Upper lobe of right lung (tissue), 1 donor: ENCODE measurements around the gene OPCML. TPM values are rescaled to one million over a fixed set of nuclear protein-coding genes. Genes with fewer than 3 reads are reported as not detected.

ENCODE experiments used
- ATAC-seq: fragments of 200-7000 bp; cut with Tn5 transposase; one replicate; pipeline ENCODE4 v1.9.1; 2020; ENCODE audit warnings: mild to moderate bottlenecking, moderate library complexity
- DNase-seq: peaks from one replicate; pipeline ENCODE4 v3.0.0-alpha.2; 2020
- H3K27ac ChIP-seq: fragments of 200-600 bp; one replicate; pipeline ENCODE4 v1.8.0; 2022
- H3K27me3 ChIP-seq: fragments of 200-600 bp; one replicate; pipeline ENCODE4 v1.8.0; 2022; ENCODE audit warnings: mild to moderate bottlenecking
- H3K36me3 ChIP-seq: fragments of 200-600 bp; one replicate; pipeline ENCODE4 v1.8.0; 2022
- H3K4me1 ChIP-seq: fragments of 200-600 bp; one replicate; pipeline ENCODE4 v1.8.0; 2022
- H3K4me3 ChIP-seq: fragments of 200-600 bp; one replicate; pipeline ENCODE4 v1.8.0; 2022; ENCODE audit warnings: mild to moderate bottlenecking
- H3K9me3 ChIP-seq: fragments of 200-600 bp; one replicate; pipeline ENCODE4 v1.8.0; 2022
- CTCF ChIP-seq: fragments of 200-600 bp; IDR thresholded peaks from one replicate; pipeline ENCODE4 v1.8.0; 2022; ENCODE audit warnings: antibody characterized with exemption
- intact Hi-C: fragments of 100-400 bp; cut with DNase I; formaldehyde crosslinking; loops from one replicate; pipeline ENCODE4 v1.11.0; 2022
- total RNA-seq: library from RNA; stranded (reverse); fragmentation: NEBNext Ultra II Directional; extraction: Animal tissue kit (Norgen Biotek cat#: 25700); gene quantifications from one replicate; pipeline ENCODE4 v1.2.1, GENCODE V29; 2021
- donor health status: DM: no; HTN: yes; CAD: no; lungs with severe emphysema.

The OPCML gene
- total RNA-seq, 1 donor from 2014 or later, result not detected

DNA sequence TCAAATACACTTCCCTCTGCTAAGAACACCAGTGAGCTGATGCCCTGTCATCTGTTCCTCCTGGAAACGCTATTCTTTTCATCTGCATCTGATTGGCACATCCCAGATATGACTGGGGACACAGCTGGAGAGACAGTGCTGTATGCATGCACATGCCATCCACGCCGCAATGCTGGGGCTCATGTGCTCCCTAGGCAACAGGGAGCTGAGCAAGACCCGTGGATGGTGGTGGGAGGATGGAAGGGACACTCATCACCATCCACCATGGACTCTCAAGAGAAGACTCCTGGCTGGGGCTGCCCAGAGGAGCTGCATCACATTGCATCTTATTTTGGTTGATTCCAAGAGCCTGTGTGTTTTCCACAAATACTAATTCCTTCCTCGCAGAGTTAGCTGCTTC is 534.9 kb downstream of the OPCML start:
- peaks cover 25% of the 10 kb centered on the region for H3K27me3 ChIP-seq
- no peak for ATAC-seq
- H3K36me3 ChIP-seq, result no peaks in the 10 kb centered on the region
- intact Hi-C loops, result no loop called here
- H3K4me1 ChIP-seq, result no peaks in the 10 kb centered on the region
- no peak overlapping the region for H3K27ac ChIP-seq
- H3K9me3 ChIP-seq, result no peaks in the 10 kb centered on the region
- TF ChIP-seq CTCF, result no peak
- H3K4me3 ChIP-seq, result no peak overlapping the region
- no peak for DNase-seq

- no peak overlapping the region for H3K4me3 ChIP-seq
- H3K4me1 ChIP-seq, result no peaks in the 10 kb centered on the region
- DNase-seq (no peak), ATAC-seq (no peak)
- no peaks in the 10 kb centered on the region for H3K9me3 ChIP-seq
- H3K27ac ChIP-seq, result no peak overlapping the region
- intact Hi-C loops, result no loop called here
- no peaks in the 10 kb centered on the region for H3K36me3 ChIP-seq
- peaks cover 27% of the 10 kb centered on the region for H3K27me3 ChIP-seq
- no peak for TF ChIP-seq CTCF
Measured at GRCh38 chr11:132994966-132995365, 537.3 kb downstream of the OPCML start.

DNA sequence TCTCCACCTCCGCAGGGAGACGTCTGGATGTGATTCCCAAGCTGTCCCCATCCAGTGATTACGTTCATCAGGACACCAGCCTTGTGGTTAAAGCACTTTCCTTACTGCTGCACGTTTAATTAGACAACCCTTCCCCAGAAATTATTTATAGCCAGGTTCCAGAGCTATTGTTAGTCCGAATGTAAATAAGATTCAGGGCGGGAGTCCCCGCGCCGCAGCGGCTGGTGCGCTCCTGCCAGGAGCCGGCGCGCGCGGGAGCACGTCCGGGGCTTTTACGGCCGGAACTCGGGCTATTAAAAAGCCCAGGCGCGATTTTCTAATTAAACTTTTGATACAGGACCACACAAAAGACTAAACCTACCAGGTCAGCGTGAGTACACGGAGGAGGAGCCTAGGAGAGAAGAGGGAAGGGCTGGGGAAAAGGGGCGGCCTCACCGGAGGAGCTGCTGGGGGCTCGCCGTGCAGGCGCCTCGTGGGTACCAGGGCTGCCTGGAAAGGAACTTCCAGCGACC is 538.3 kb downstream of the OPCML start:
- Histone ChIP-seq H3K36me3 (no peaks in the 10 kb centered on the region), H3K4me3 (no peak overlapping the region), H3K27ac (no peak overlapping the region), H3K9me3 (no peaks in the 10 kb centered on the region), H3K27me3 (peaks cover 27% of the 10 kb centered on the region), H3K4me1 (no peaks in the 10 kb centered on the region)
- intact Hi-C loops, result no loop called here
- ATAC-seq, result no peak
- DNase-seq, result no peak
- no peak for TF ChIP-seq CTCF

DNA sequence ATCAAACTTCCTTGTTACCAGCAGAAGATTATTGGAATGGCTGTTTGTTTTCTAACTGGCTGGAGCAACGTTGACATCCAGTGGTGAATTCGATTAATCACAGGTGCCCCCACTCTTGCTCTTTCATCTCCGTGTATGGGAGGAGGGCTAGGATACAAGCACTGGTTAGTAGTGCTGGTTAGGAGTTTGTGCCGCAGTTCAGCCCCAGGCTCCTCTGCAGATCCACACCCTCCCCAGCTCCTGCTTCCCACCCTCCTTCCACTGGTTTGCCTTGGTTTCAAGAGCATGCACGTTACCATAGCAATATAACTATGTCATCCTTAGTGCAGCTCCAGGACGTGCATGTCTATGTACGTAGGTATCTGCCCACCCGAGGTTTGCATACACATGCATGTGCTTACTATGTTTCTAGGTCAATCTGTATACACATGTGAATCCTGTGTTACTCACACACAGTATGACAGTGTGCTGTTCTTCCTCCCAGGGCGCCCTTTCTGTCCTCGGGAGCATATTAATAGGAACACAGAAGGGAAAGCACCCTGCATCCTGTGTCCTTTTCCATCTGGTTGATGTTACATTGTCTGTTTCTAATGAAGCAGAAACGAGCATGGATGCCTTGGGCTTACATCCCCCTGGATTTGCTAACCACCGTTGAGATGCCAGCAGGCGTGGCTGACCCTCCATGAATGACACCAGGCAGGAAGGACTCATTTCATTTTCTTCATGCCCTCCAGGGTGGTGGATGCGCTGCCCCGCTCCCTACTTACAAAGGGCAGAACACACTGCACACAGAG is 539.3 kb downstream of the OPCML start:
- no peak overlapping the region for H3K4me3 ChIP-seq
- ATAC-seq (no peak), DNase-seq (no peak)
- TF ChIP-seq CTCF, result no peak
- H3K27ac ChIP-seq, result no peak overlapping the region
- no peaks in the 10 kb centered on the region for H3K9me3 ChIP-seq
- H3K27me3 ChIP-seq, result peaks cover 27% of the 10 kb centered on the region
- intact Hi-C loops, result no loop called here
- no peaks in the 10 kb centered on the region for H3K36me3 ChIP-seq
- H3K4me1 ChIP-seq, result no peaks in the 10 kb centered on the region

- H3K9me3 ChIP-seq, result no peaks in the 10 kb centered on the region
- H3K4me3 ChIP-seq, result no peak overlapping the region
- DNase-seq, result no peak
Measured at GRCh38 chr11:132988411-132988810, 543.9 kb downstream of the OPCML start.

More at GRCh38 chr11:132988411-132988810, 543.9 kb downstream of the OPCML start:
- no peak for ATAC-seq
- Histone ChIP-seq H3K36me3 (no peaks in the 10 kb centered on the region), H3K27ac (no peak overlapping the region), H3K4me1 (no peaks in the 10 kb centered on the region), H3K27me3 (peaks cover 12% of the 10 kb centered on the region)
- TF ChIP-seq CTCF, result no peak
- intact Hi-C loops, result no loop called here
